ENCODE results near the gene GOLGA8B.
"Not testable (repeated sequence)": the region's sequence is repeated elsewhere in the genome, so short reads cannot be mapped to it uniquely, and the experiment has no call there.

The GOLGA8B gene

GRCh38 chr15:34583399-34584329 is at the start of gene GOLGA8B:
Gene GOLGA8B (minus strand): TSS chr15:34583651. CDS start chr15:34535912, 47,739 bp downstream.
- no peak for DNase-seq (ENCODE audit: low read depth, low spot score)
- H3K27ac ChIP-seq: peak within 1 kb of the TSS; percentile 32

- not testable (repeated sequence) for H3K27ac ChIP-seq; DNase-seq (ENCODE audit: low read depth, low spot score)
Measured at GRCh38 chr15:34633165-34633564, 49.7 kb upstream of the GOLGA8B start.

GRCh38 chr15:34628577-34629152 is 45.2 kb upstream of the GOLGA8B start:
- H3K27ac ChIP-seq: peak overlapping the region; percentile 13
- no peak for DNase-seq (ENCODE audit: low read depth, low spot score)

GRCh38 chr15:34625007-34625406 is 41.6 kb upstream of the GOLGA8B start:
- H3K27ac ChIP-seq: no peak overlapping the region
- DNase-seq (ENCODE audit: low read depth, low spot score): no peak

- H3K27ac ChIP-seq: no peak overlapping the region
- DNase-seq (ENCODE audit: low read depth, low spot score): no peak
Measured at GRCh38 chr15:34621675-34622074, 38.2 kb upstream of the GOLGA8B start.

- no peak overlapping the region for H3K27ac ChIP-seq
Measured at GRCh38 chr15:34620814-34621213, 37.4 kb upstream of the GOLGA8B start.

GRCh38 chr15:34620142-34620541 is 36.7 kb upstream of the GOLGA8B start:
- no peak for DNase-seq (ENCODE audit: low read depth, low spot score)
- H3K27ac ChIP-seq: no peak overlapping the region

More at GRCh38 chr15:34620814-34621213, 37.4 kb upstream of the GOLGA8B start:
- no peak for DNase-seq (ENCODE audit: low read depth, low spot score)

- H3K27ac ChIP-seq: no peak overlapping the region
- no peak for DNase-seq (ENCODE audit: low read depth, low spot score)
Measured at GRCh38 chr15:34619151-34619550, 35.7 kb upstream of the GOLGA8B start.

GRCh38 chr15:34618073-34618472 is 34.6 kb upstream of the GOLGA8B start:
- no peak for DNase-seq (ENCODE audit: low read depth, low spot score)
- no peak overlapping the region for H3K27ac ChIP-seq

GRCh38 chr15:34616613-34617012 is 33.2 kb upstream of the GOLGA8B start:
- H3K27ac ChIP-seq: no peak overlapping the region

GRCh38 chr15:34613997-34614396 is 30.5 kb upstream of the GOLGA8B start:
- DNase-seq (ENCODE audit: low read depth, low spot score): no peak

More at GRCh38 chr15:34616613-34617012, 33.2 kb upstream of the GOLGA8B start:
- DNase-seq (ENCODE audit: low read depth, low spot score): peak; percentile 14

GRCh38 chr15:34613301-34613700 is 29.9 kb upstream of the GOLGA8B start:
- DNase-seq (ENCODE audit: low read depth, low spot score): no peak
- H3K27ac ChIP-seq: no peak overlapping the region

More at GRCh38 chr15:34613997-34614396, 30.5 kb upstream of the GOLGA8B start:
- no peak overlapping the region for H3K27ac ChIP-seq

GRCh38 chr15:34610354-34610753 is 26.9 kb upstream of the GOLGA8B start:
- DNase-seq (ENCODE audit: low read depth, low spot score): no peak
- H3K27ac ChIP-seq: no peak overlapping the region

GRCh38 chr15:34609102-34610057 is 25.9 kb upstream of the GOLGA8B start:
- DNase-seq (ENCODE audit: low read depth, low spot score): no peak
- H3K27ac ChIP-seq: no peak overlapping the region

- no peak for DNase-seq (ENCODE audit: low read depth, low spot score)
- no peak overlapping the region for H3K27ac ChIP-seq
Measured at GRCh38 chr15:34608517-34608916, 25.1 kb upstream of the GOLGA8B start.

GRCh38 chr15:34607832-34608231 is 24.4 kb upstream of the GOLGA8B start:
- no peak overlapping the region for H3K27ac ChIP-seq
- no peak for DNase-seq (ENCODE audit: low read depth, low spot score)

- no peak for DNase-seq (ENCODE audit: low read depth, low spot score)
- no peak overlapping the region for H3K27ac ChIP-seq
Measured at GRCh38 chr15:34606545-34606944, 23.1 kb upstream of the GOLGA8B start.

GRCh38 chr15:34606131-34606530 is 22.7 kb upstream of the GOLGA8B start:
- DNase-seq (ENCODE audit: low read depth, low spot score): no peak
- H3K27ac ChIP-seq: no peak overlapping the region

GRCh38 chr15:34603095-34603494 is 19.6 kb upstream of the GOLGA8B start:
- DNase-seq (ENCODE audit: low read depth, low spot score): no peak
- H3K27ac ChIP-seq: no peak overlapping the region

- no peak for DNase-seq (ENCODE audit: low read depth, low spot score)
Measured at GRCh38 chr15:34600923-34601322, 17.5 kb upstream of the GOLGA8B start.

More at GRCh38 chr15:34600923-34601322, 17.5 kb upstream of the GOLGA8B start:
- H3K27ac ChIP-seq: no peak overlapping the region

Data from epithelial cell of prostate (primary cell).